ENCODE measurements around the gene EVPL. TPM values are rescaled to one million over a fixed set of nuclear protein-coding genes. Genes with fewer than 3 reads are reported as not detected.

EVPL gene
- total RNA-seq, 1 experiment from 2014 or later, result 1.3 TPM

- TF ChIP-seq CREM (CRISPR knock-in tag; IDR thresholded peaks at IDR 0.05), result no peak
- TF ChIP-seq PRDM15 (CRISPR knock-in tag; IDR thresholded peaks at IDR 0.05), result no peak
These were observed 40.1 kb downstream of the EVPL start (continued) for GRCh38 chr17:75987041-75987440.

- ChIA-PET POLR2A (no interaction called here), CTCF (no interaction called here)
- H3K36me3 Mint-ChIP-seq, result peaks cover 4% of the 10 kb centered on the region
- no peak for ATAC-seq
- H3K4me1 Mint-ChIP-seq, result peaks cover 35% of the 10 kb centered on the region
- no peak for DNase-seq (ENCODE audit: low spot score)
- no peak overlapping the region for H3K4me3 Mint-ChIP-seq
- H3K9me3 Mint-ChIP-seq, result no peaks in the 10 kb centered on the region
- H3K27me3 Mint-ChIP-seq (ENCODE audit: low read depth), result no peaks in the 10 kb centered on the region
- peak overlapping the region; percentile 76 for H3K27ac Mint-ChIP-seq
- TF ChIP-seq E2F1 (CRISPR knock-in tag; IDR thresholded peaks at IDR 0.05), result no peak
- TF ChIP-seq CDX4 (CRISPR knock-in tag; IDR thresholded peaks at IDR 0.05; ENCODE audit: borderline replicate concordance), result no peak
- TF ChIP-seq GABPB1 (CRISPR knock-in tag; IDR thresholded peaks at IDR 0.05), result no peak
- no peak for TF ChIP-seq SMAD3 (CRISPR knock-in tag; IDR thresholded peaks at IDR 0.05; ENCODE audit: borderline replicate concordance)
- no peak for TF ChIP-seq ZNF512 (CRISPR knock-in tag; IDR thresholded peaks at IDR 0.05; ENCODE audit: borderline replicate concordance)
- no peak for TF ChIP-seq PRDM15 (CRISPR knock-in tag; IDR thresholded peaks at IDR 0.05)
- no peak for TF ChIP-seq MLX (CRISPR knock-in tag; IDR thresholded peaks at IDR 0.05)
- no peak for TF ChIP-seq ZNF425 (CRISPR knock-in tag; conservative IDR thresholded peaks at IDR 0.05)
- TF ChIP-seq FOXP4 (CRISPR knock-in tag; IDR thresholded peaks at IDR 0.05), result no peak
- no peak for TF ChIP-seq OVOL2 (CRISPR knock-in tag; IDR thresholded peaks at IDR 0.05; ENCODE audit: borderline replicate concordance)
- no peak for TF ChIP-seq ZBTB43 (CRISPR knock-in tag; IDR thresholded peaks at IDR 0.05)
- no peak for TF ChIP-seq JUN (CRISPR knock-in tag; IDR thresholded peaks at IDR 0.05)
- TF ChIP-seq MYBL2 (CRISPR knock-in tag; IDR thresholded peaks at IDR 0.05), result no peak
- no peak for TF ChIP-seq ZMAT4 (CRISPR knock-in tag; IDR thresholded peaks at IDR 0.05)
These were observed 41.1 kb downstream of the EVPL start for GRCh38 chr17:75985986-75986385.

Data from WTC11 (cell line).